OCI-LY1 (cell line): ENCODE results near the gene VWA1.

Source experiments
- H2AFZ ChIP-seq: fragments of 200-600 bp; sonication (generic), shearing (Covaris generic); 2 replicates; pipeline ENCODE4 v1.6.0; 2014; ENCODE audit warnings: antibody characterized with exemption, mild to moderate bottlenecking, low read length
- H3F3A ChIP-seq: fragments of 200-600 bp; sonication (generic), shearing (Covaris generic); 2 replicates; pipeline ENCODE4 v1.6.0; 2014; ENCODE audit warnings: mild to moderate bottlenecking, antibody characterized with exemption, low read length, moderate library complexity; ENCODE audit not compliant: insufficient read depth
- H3K27ac ChIP-seq: fragments of 200-600 bp; sonication (generic); 2 replicates; pipeline ENCODE4 v1.5.1; 2014; ENCODE audit warnings: low read length, mixed run types, mild to moderate bottlenecking, low read depth; ENCODE audit not compliant: poor library complexity, severe bottlenecking
- H3K27me3 ChIP-seq: fragments of 200-600 bp; sonication (generic); 2 replicates; pipeline ENCODE4 v1.6.0; 2014; ENCODE audit warnings: antibody characterized with exemption, mild to moderate bottlenecking, low read length, moderate library complexity; ENCODE audit not compliant: insufficient read depth
- H3K36me3 ChIP-seq: fragments of 200-600 bp; sonication (generic); 2 replicates; pipeline ENCODE4 v1.6.1; 2014; ENCODE audit warnings: mild to moderate bottlenecking, antibody characterized with exemption, low read length, moderate library complexity, mixed read lengths; ENCODE audit not compliant: insufficient read depth
- H3K4me1 ChIP-seq: fragments of 200-600 bp; sonication (generic); 2 replicates; pipeline ENCODE4 v1.5.1; 2014; ENCODE audit warnings: mild to moderate bottlenecking, low read length, moderate library complexity; ENCODE audit not compliant: insufficient read depth, severe bottlenecking
- H3K4me2 ChIP-seq: fragments of 200-600 bp; sonication (generic), shearing (Covaris generic); 2 replicates; pipeline ENCODE4 v1.6.1; 2014; ENCODE audit warnings: low read length
- H3K4me3 ChIP-seq: fragments of 200-600 bp; sonication (generic); 2 replicates; pipeline ENCODE4 v1.5.1; 2014; ENCODE audit warnings: low read length, low read depth, mild to moderate bottlenecking, mixed read lengths; ENCODE audit not compliant: poor library complexity, severe bottlenecking
- H3K79me2 ChIP-seq: fragments of 200-600 bp; shearing (Covaris generic); 2 replicates; pipeline ENCODE4 v1.6.1; 2016; ENCODE audit warnings: mixed run types, low read length, mixed read lengths; ENCODE audit not compliant: insufficient read depth
- H3K9ac ChIP-seq: fragments of 200-600 bp; sonication (generic), shearing (Covaris generic); 2 replicates; pipeline ENCODE4 v1.6.1; 2014; ENCODE audit warnings: mild to moderate bottlenecking, low read length, mixed read lengths
- H3K9me2 ChIP-seq: fragments of 200-600 bp; sonication (generic), shearing (Covaris generic); 2 replicates; pipeline ENCODE4 v1.6.1; 2014; ENCODE audit warnings: low read depth, mild to moderate bottlenecking, low read length, mixed read lengths
- H3K9me3 ChIP-seq: fragments of 200-600 bp; shearing (Covaris generic); 2 replicates; pipeline ENCODE4 v1.6.1; 2014; ENCODE audit warnings: low read length, mixed read lengths
- H4K20me1 ChIP-seq: fragments of 200-600 bp; sonication (generic), shearing (Covaris generic); 2 replicates; pipeline ENCODE4 v1.6.0; 2016; ENCODE audit warnings: mild to moderate bottlenecking, low read length; ENCODE audit not compliant: insufficient read depth
- EZH2 ChIP-seq: fragments of 200-600 bp; sonication (generic), shearing (Covaris generic); IDR thresholded peaks from 2 replicates; pipeline ENCODE4 v1.8.0; 2017; ENCODE audit warnings: borderline replicate concordance, mixed run types, mild to moderate bottlenecking, antibody characterized with exemption, low read length, moderate library complexity, mixed read lengths
- TF ChIP-seq, protein P1 (sequence below): fragments of 200-600 bp; sonication (generic), shearing (Covaris generic); IDR thresholded peaks from 2 replicates; pipeline ENCODE4 v1.5.1; 2017; ENCODE audit warnings: mild to moderate bottlenecking, antibody characterized with exemption, low read length, moderate library complexity, mixed read lengths

VWA1 gene

GRCh38 chr1:1430114-1430982 lies 5.1 kb upstream of the VWA1 start:
- Histone ChIP-seq H3K9me3 (no peaks in the 10 kb centered on the region), H3F3A (no peaks in the 10 kb centered on the region), H4K20me1 (no peaks in the 10 kb centered on the region), H3K27ac (no peak overlapping the region), H3K36me3 (no peaks in the 10 kb centered on the region), H3K4me1 (no peaks in the 10 kb centered on the region), H3K9ac (no peak overlapping the region), H3K79me2 (no peaks in the 10 kb centered on the region), H2AFZ (no peak overlapping the region), H3K27me3 (peaks cover 7% of the 10 kb centered on the region; the same call in 1 of the 2 replicates), H3K4me3 (no peak overlapping the region), H3K4me2 (no peak overlapping the region), H3K9me2 (no peaks in the 10 kb centered on the region)
- TF ChIP-seq, protein P1, sequence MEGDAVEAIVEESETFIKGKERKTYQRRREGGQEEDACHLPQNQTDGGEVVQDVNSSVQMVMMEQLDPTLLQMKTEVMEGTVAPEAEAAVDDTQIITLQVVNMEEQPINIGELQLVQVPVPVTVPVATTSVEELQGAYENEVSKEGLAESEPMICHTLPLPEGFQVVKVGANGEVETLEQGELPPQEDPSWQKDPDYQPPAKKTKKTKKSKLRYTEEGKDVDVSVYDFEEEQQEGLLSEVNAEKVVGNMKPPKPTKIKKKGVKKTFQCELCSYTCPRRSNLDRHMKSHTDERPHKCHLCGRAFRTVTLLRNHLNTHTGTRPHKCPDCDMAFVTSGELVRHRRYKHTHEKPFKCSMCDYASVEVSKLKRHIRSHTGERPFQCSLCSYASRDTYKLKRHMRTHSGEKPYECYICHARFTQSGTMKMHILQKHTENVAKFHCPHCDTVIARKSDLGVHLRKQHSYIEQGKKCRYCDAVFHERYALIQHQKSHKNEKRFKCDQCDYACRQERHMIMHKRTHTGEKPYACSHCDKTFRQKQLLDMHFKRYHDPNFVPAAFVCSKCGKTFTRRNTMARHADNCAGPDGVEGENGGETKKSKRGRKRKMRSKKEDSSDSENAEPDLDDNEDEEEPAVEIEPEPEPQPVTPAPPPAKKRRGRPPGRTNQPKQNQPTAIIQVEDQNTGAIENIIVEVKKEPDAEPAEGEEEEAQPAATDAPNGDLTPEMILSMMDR, result no peak
- TF ChIP-seq EZH2, result no peak

- no peak overlapping the region for H3K27ac ChIP-seq
- peaks cover 7% of the 10 kb centered on the region; the same call in 1 of the 2 replicates for H3K27me3 ChIP-seq
- TF ChIP-seq, protein P1, result no peak
- TF ChIP-seq EZH2, result no peak
- H3K4me1 ChIP-seq, result no peaks in the 10 kb centered on the region
- H3K9ac ChIP-seq, result no peak overlapping the region
- no peak overlapping the region for H2AFZ ChIP-seq
- no peak overlapping the region for H3K4me3 ChIP-seq
- no peak overlapping the region for H3K4me2 ChIP-seq
- H3F3A ChIP-seq, result no peaks in the 10 kb centered on the region
- no peaks in the 10 kb centered on the region for H3K36me3 ChIP-seq
- no peaks in the 10 kb centered on the region for H3K9me3 ChIP-seq
- H4K20me1 ChIP-seq, result no peaks in the 10 kb centered on the region
- H3K9me2 ChIP-seq, result no peaks in the 10 kb centered on the region
- no peaks in the 10 kb centered on the region for H3K79me2 ChIP-seq
These were observed 4.3 kb upstream of the VWA1 start for GRCh38 chr1:1430992-1431844.

GRCh38 chr1:1431845-1432273 lies 3.6 kb upstream of the VWA1 start:
- Histone ChIP-seq H3K9ac (no peak overlapping the region), H3K79me2 (no peaks in the 10 kb centered on the region), H3K36me3 (no peaks in the 10 kb centered on the region), H3K9me3 (no peaks in the 10 kb centered on the region), H3K4me3 (no peak overlapping the region), H2AFZ (no peak overlapping the region), H3K4me1 (no peaks in the 10 kb centered on the region), H3K4me2 (no peak overlapping the region), H3F3A (no peaks in the 10 kb centered on the region), H4K20me1 (no peaks in the 10 kb centered on the region), H3K27me3 (peaks cover 7% of the 10 kb centered on the region; the same call in 1 of the 2 replicates), H3K27ac (no peak overlapping the region), H3K9me2 (no peaks in the 10 kb centered on the region)
- TF ChIP-seq EZH2, result no peak
- TF ChIP-seq, protein P1, result no peak
